WTC11 (cell line): Measurements from ENCODE around the gene ENOX2.

Experiments used
- FOXJ3 ChIP-seq: sonication (generic); formaldehyde crosslinking; IDR thresholded peaks from 2 replicates; pipeline ENCODE4 v1.9.0; 2021; ENCODE audit warnings: missing genetic modification reagents, mild to moderate bottlenecking, borderline replicate concordance
- FOXK1 ChIP-seq: sonication (generic); formaldehyde crosslinking; IDR thresholded peaks from 2 replicates; pipeline ENCODE4 v1.8.0; 2022; ENCODE audit warnings: mild to moderate bottlenecking, moderate library complexity, missing genetic modification reagents
- KAT7 ChIP-seq: sonication (generic); formaldehyde crosslinking; IDR thresholded peaks from 2 replicates; pipeline ENCODE4 v1.8.1; 2023; ENCODE audit warnings: missing genetic modification reagents, mild to moderate bottlenecking, borderline replicate concordance
- MXD4 ChIP-seq: fragments of 250-450 bp; sonication (Bioruptor Pico); IDR thresholded peaks from 2 replicates; pipeline ENCODE4 v1.8.0; 2021; ENCODE audit warnings: mild to moderate bottlenecking, moderate library complexity, borderline replicate concordance
- NFATC4 ChIP-seq: fragments of 250-450 bp; sonication (Bioruptor Pico); IDR thresholded peaks from 2 replicates; pipeline ENCODE4 v1.9.0; 2021; ENCODE audit warnings: mild to moderate bottlenecking
- SP1 ChIP-seq: sonication (generic); formaldehyde crosslinking; conservative IDR thresholded peaks from 2 replicates; pipeline ENCODE4 v1.8.1; 2022; ENCODE audit warnings: missing genetic modification reagents
- ZNF121 ChIP-seq: sonication (generic); formaldehyde crosslinking; IDR thresholded peaks from 2 replicates; pipeline ENCODE4 v1.8.0; 2023; ENCODE audit warnings: missing genetic modification reagents
- TF ChIP-seq, protein P1 (sequence below): fragments of 200-600 bp; IDR thresholded peaks from 2 replicates; pipeline ENCODE4 v1.8.0; 2022; ENCODE audit warnings: antibody characterized with exemption
- TF ChIP-seq, protein P2 (sequence below): sonication (generic); formaldehyde crosslinking; conservative IDR thresholded peaks from 2 replicates; pipeline ENCODE4 v1.8.1; 2023; ENCODE audit warnings: mild to moderate bottlenecking, low read depth, missing genetic modification reagents, moderate library complexity
- TF ChIP-seq, protein P3 (sequence below): sonication (generic); formaldehyde crosslinking; IDR thresholded peaks from 2 replicates; pipeline ENCODE4 v1.8.1; 2023; ENCODE audit warnings: mild to moderate bottlenecking, moderate library complexity, missing genetic modification reagents
- TF ChIP-seq, protein P4 (sequence below): sonication (generic); formaldehyde crosslinking; IDR thresholded peaks from 2 replicates; pipeline ENCODE4 v1.8.1; 2022; ENCODE audit warnings: mild to moderate bottlenecking, missing genetic modification reagents, moderate library complexity, borderline replicate concordance
- TF ChIP-seq, protein P5 (sequence below): sonication (generic); formaldehyde crosslinking; IDR thresholded peaks from 2 replicates; pipeline ENCODE4 v1.8.0; 2022; ENCODE audit warnings: mild to moderate bottlenecking, missing genetic modification reagents
- TF ChIP-seq, protein P6 (sequence below): sonication (generic); formaldehyde crosslinking; IDR thresholded peaks from 2 replicates; pipeline ENCODE4 v1.8.1; 2023; ENCODE audit warnings: mild to moderate bottlenecking, missing genetic modification reagents, moderate library complexity

DNA sequence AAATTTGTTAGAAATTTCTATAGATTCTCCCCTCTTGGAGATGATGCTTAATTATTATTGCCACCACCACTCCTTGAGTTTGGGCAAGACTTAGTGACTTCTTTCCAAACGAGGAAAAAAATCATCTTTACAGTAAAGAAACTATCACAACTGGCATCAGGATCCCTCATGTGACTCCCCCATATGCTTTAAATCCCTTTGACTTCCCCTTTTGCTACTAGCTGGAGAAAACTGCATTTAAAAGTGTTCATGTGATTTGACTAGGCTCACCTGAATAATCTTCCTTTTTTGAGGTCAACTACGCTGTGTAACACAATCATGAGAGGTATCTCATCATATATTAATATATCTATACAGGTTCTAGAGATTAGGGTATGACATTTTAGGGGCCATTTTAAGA, 30.3 kb upstream of the ENOX2 start:
- TF ChIP-seq MXD4 (no peak), SP1 (CRISPR knock-in tag) (no peak), ZNF121 (no peak), FOXJ3 (no peak), FOXK1 (no peak), NFATC4 (CRISPR knock-in tag) (no peak), KAT7 (no peak)
- TF ChIP-seq, protein P1, sequence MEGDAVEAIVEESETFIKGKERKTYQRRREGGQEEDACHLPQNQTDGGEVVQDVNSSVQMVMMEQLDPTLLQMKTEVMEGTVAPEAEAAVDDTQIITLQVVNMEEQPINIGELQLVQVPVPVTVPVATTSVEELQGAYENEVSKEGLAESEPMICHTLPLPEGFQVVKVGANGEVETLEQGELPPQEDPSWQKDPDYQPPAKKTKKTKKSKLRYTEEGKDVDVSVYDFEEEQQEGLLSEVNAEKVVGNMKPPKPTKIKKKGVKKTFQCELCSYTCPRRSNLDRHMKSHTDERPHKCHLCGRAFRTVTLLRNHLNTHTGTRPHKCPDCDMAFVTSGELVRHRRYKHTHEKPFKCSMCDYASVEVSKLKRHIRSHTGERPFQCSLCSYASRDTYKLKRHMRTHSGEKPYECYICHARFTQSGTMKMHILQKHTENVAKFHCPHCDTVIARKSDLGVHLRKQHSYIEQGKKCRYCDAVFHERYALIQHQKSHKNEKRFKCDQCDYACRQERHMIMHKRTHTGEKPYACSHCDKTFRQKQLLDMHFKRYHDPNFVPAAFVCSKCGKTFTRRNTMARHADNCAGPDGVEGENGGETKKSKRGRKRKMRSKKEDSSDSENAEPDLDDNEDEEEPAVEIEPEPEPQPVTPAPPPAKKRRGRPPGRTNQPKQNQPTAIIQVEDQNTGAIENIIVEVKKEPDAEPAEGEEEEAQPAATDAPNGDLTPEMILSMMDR = no peak
- TF ChIP-seq, protein P2, sequence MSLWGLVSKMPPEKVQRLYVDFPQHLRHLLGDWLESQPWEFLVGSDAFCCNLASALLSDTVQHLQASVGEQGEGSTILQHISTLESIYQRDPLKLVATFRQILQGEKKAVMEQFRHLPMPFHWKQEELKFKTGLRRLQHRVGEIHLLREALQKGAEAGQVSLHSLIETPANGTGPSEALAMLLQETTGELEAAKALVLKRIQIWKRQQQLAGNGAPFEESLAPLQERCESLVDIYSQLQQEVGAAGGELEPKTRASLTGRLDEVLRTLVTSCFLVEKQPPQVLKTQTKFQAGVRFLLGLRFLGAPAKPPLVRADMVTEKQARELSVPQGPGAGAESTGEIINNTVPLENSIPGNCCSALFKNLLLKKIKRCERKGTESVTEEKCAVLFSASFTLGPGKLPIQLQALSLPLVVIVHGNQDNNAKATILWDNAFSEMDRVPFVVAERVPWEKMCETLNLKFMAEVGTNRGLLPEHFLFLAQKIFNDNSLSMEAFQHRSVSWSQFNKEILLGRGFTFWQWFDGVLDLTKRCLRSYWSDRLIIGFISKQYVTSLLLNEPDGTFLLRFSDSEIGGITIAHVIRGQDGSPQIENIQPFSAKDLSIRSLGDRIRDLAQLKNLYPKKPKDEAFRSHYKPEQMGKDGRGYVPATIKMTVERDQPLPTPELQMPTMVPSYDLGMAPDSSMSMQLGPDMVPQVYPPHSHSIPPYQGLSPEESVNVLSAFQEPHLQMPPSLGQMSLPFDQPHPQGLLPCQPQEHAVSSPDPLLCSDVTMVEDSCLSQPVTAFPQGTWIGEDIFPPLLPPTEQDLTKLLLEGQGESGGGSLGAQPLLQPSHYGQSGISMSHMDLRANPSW (CRISPR knock-in tag) = no peak
- TF ChIP-seq, protein P3, sequence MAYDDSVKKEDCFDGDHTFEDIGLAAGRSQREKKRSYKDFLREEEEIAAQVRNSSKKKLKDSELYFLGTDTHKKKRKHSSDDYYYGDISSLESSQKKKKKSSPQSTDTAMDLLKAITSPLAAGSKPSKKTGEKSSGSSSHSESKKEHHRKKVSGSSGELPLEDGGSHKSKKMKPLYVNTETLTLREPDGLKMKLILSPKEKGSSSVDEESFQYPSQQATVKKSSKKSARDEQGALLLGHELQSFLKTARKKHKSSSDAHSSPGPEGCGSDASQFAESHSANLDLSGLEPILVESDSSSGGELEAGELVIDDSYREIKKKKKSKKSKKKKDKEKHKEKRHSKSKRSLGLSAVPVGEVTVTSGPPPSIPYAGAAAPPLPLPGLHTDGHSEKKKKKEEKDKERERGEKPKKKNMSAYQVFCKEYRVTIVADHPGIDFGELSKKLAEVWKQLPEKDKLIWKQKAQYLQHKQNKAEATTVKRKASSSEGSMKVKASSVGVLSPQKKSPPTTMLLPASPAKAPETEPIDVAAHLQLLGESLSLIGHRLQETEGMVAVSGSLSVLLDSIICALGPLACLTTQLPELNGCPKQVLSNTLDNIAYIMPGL (CRISPR knock-in tag) = no peak
- TF ChIP-seq, protein P4, sequence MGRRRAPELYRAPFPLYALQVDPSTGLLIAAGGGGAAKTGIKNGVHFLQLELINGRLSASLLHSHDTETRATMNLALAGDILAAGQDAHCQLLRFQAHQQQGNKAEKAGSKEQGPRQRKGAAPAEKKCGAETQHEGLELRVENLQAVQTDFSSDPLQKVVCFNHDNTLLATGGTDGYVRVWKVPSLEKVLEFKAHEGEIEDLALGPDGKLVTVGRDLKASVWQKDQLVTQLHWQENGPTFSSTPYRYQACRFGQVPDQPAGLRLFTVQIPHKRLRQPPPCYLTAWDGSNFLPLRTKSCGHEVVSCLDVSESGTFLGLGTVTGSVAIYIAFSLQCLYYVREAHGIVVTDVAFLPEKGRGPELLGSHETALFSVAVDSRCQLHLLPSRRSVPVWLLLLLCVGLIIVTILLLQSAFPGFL (CRISPR knock-in tag) = no peak
- TF ChIP-seq, protein P5, sequence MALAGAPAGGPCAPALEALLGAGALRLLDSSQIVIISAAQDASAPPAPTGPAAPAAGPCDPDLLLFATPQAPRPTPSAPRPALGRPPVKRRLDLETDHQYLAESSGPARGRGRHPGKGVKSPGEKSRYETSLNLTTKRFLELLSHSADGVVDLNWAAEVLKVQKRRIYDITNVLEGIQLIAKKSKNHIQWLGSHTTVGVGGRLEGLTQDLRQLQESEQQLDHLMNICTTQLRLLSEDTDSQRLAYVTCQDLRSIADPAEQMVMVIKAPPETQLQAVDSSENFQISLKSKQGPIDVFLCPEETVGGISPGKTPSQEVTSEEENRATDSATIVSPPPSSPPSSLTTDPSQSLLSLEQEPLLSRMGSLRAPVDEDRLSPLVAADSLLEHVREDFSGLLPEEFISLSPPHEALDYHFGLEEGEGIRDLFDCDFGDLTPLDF (CRISPR knock-in tag) = no peak
- TF ChIP-seq, protein P6, sequence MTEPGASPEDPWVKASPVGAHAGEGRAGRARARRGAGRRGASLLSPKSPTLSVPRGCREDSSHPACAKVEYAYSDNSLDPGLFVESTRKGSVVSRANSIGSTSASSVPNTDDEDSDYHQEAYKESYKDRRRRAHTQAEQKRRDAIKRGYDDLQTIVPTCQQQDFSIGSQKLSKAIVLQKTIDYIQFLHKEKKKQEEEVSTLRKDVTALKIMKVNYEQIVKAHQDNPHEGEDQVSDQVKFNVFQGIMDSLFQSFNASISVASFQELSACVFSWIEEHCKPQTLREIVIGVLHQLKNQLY (CRISPR knock-in tag) = no peak
